Gastrocnemius medialis (tissue), 4 donors: Measurements from ENCODE around the gene CCDC192. TPM values are rescaled to one million over a fixed set of nuclear protein-coding genes. Genes with fewer than 3 reads are reported as not detected.

Experiments
- ATAC-seq, 2 donors: fragments of 150-250 bp; one replicate each; pipeline ENCODE4 v1.9.1; 2016
- DNase-seq, 2 donors: peaks; one replicate each; pipeline ENCODE4 v3.0.0-alpha.2; 2019
- H3K27ac ChIP-seq, 4 donors: fragments of 200-600 bp; sonication (generic); 1 replicate in 1 of 4; 2 replicates in 3 of 4; pipeline ENCODE4 v1.5.1; 2016 to 2018; ENCODE audit warnings: mild to moderate bottlenecking in 2 of 4, moderate library complexity in 1 of 4
- H3K27me3 ChIP-seq, 3 donors: fragments of 200-600 bp; sonication (generic) in 2 of 3; 1 replicate in 1 of 3; 2 replicates in 2 of 3; pipeline versions ENCODE4 v1.5.1 to v1.6.0; 2016 to 2019; ENCODE audit warnings: mild to moderate bottlenecking in 1 of 3, moderate library complexity in 1 of 3
- H3K36me3 ChIP-seq, 2 donors: fragments of 200-600 bp; sonication (generic) in 1 of 2; one replicate each; pipeline ENCODE4 v1.5.1; 2017 to 2018
- H3K4me1 ChIP-seq, 2 donors: fragments of 200-600 bp; sonication (generic) in 1 of 2; one replicate each; pipeline ENCODE4 v1.5.1; 2016 to 2017; ENCODE audit warnings: mild to moderate bottlenecking in 2 of 2
- H3K4me3 ChIP-seq, 4 donors: fragments of 200-600 bp; sonication (generic) in 3 of 4; 1 replicate in 1 of 4; 2 replicates in 3 of 4; pipeline ENCODE4 v1.5.1; 2016 to 2019; ENCODE audit warnings: mild to moderate bottlenecking in 2 of 4
- H3K9me3 ChIP-seq, 3 donors: fragments of 200-600 bp; sonication (generic) in 2 of 3; 1 replicate in 1 of 3; 2 replicates in 2 of 3; pipeline ENCODE4 v1.5.1; 2016 to 2019
- CTCF ChIP-seq, 5 experiments: fragments of 450-650 bp in 3 of 5; fragments of 200-600 bp in 2 of 5; sonication (generic) in 2 of 5; IDR thresholded peaks in 4 of 5; conservative IDR thresholded peaks in 1 of 5; 1 replicate in 4 of 5; 2 replicates in 1 of 5; pipeline ENCODE4 v1.5.1; 2016 to 2019; ENCODE audit warnings: antibody characterized with exemption in 5 of 5, mild to moderate bottlenecking in 3 of 5, moderate library complexity in 3 of 5
- POLR2A ChIP-seq, 2 donors: fragments of 450-650 bp; IDR thresholded peaks; one replicate each; pipeline ENCODE4 v1.6.1; 2017; ENCODE audit warnings: antibody characterized with exemption in 2 of 2, mild to moderate bottlenecking in 2 of 2, moderate library complexity in 2 of 2
- in situ Hi-C, 4 donors: fragments of 200-750 bp; cut with MboI; loops; one replicate each; pipeline versions ENCODE4 v1.15.0 to v1.8.0; 2017; ENCODE audit warnings: low sequenced_read_pairs in 4 of 4
- intact Hi-C: fragments of 100-400 bp; cut with DNase I; formaldehyde crosslinking; loops from one replicate; pipeline ENCODE4 v1.15.1; 2023; ENCODE audit warnings: low total_unique reads
- total RNA-seq, 4 donors: library from RNA; depleted of rRNA; stranded (reverse); fragments of >200 nt; gene quantifications; one replicate each; pipeline versions ENCODE4 v1.1.0 to v1.2.3, GENCODE V29; 2016

Gene CCDC192
- total RNA-seq, 4 donors from 2014 or later = not detected

- intact Hi-C loops = no loop called here
These were observed 144.9 kb downstream of the CCDC192 start for GRCh38 chr5:127848098-127848497.

GRCh38 chr5:127849408-127849807 is 146.2 kb downstream of the CCDC192 start:
- H3K9me3 ChIP-seq = no peaks in the 10 kb centered on the region
- no peaks in the 10 kb centered on the region for H3K36me3 ChIP-seq
- ATAC-seq (no peak), DNase-seq (no peak)
- no peak overlapping the region for H3K4me3 ChIP-seq
- H3K4me1 ChIP-seq = no peaks in the 10 kb centered on the region
- intact Hi-C loops = no loop called here
- no peak overlapping the region for H3K27ac ChIP-seq
- in situ Hi-C loops = no loop called here
- no peaks in the 10 kb centered on the region for H3K27me3 ChIP-seq
- TF ChIP-seq POLR2A (IDR thresholded peaks at IDR 0.05) (no peak), CTCF (IDR thresholded peaks at IDR 0.05 in 4 of 5, conservative IDR thresholded peaks at IDR 0.05 in 1 of 5) (no peak)

More at GRCh38 chr5:127848098-127848497, 144.9 kb downstream of the CCDC192 start:
- Histone ChIP-seq H3K4me3 (no peak overlapping the region), H3K27me3 (no peaks in the 10 kb centered on the region), H3K36me3 (no peaks in the 10 kb centered on the region), H3K4me1 (no peaks in the 10 kb centered on the region), H3K9me3 (no peaks in the 10 kb centered on the region), H3K27ac (no peak overlapping the region)
- TF ChIP-seq POLR2A (IDR thresholded peaks at IDR 0.05) (no peak), CTCF (IDR thresholded peaks at IDR 0.05 in 4 of 5, conservative IDR thresholded peaks at IDR 0.05 in 1 of 5) (no peak)
- DNase-seq (no peak), ATAC-seq (no peak)
- in situ Hi-C loops = no loop called here

- DNase-seq (no peak), ATAC-seq (no peak)
- Histone ChIP-seq H3K36me3 (no peaks in the 10 kb centered on the region), H3K4me3 (no peak overlapping the region), H3K27me3 (no peaks in the 10 kb centered on the region), H3K4me1 (no peaks in the 10 kb centered on the region), H3K9me3 (no peaks in the 10 kb centered on the region), H3K27ac (no peak overlapping the region)
- intact Hi-C loops (no loop called here), in situ Hi-C loops (no loop called here)
- no peak for TF ChIP-seq POLR2A (IDR thresholded peaks at IDR 0.05)
- no peak for TF ChIP-seq CTCF (IDR thresholded peaks at IDR 0.05 in 4 of 5, conservative IDR thresholded peaks at IDR 0.05 in 1 of 5)
These were observed 146.7 kb downstream of the CCDC192 start for GRCh38 chr5:127849891-127850290.

- no peak overlapping the region for H3K27ac ChIP-seq
- intact Hi-C loops = no loop called here
These were observed 148.8 kb downstream of the CCDC192 start for GRCh38 chr5:127851964-127852363.

More at GRCh38 chr5:127851964-127852363, 148.8 kb downstream of the CCDC192 start:
- no peak for ATAC-seq
- H3K4me1 ChIP-seq = no peaks in the 10 kb centered on the region
- no peak for DNase-seq
- no peaks in the 10 kb centered on the region for H3K36me3 ChIP-seq
- H3K9me3 ChIP-seq = no peaks in the 10 kb centered on the region
- no peaks in the 10 kb centered on the region for H3K27me3 ChIP-seq
- in situ Hi-C loops = no loop called here
- no peak for TF ChIP-seq CTCF (IDR thresholded peaks at IDR 0.05 in 4 of 5, conservative IDR thresholded peaks at IDR 0.05 in 1 of 5)
- TF ChIP-seq POLR2A (IDR thresholded peaks at IDR 0.05) = no peak
- H3K4me3 ChIP-seq = no peak overlapping the region
